Thoracic aorta (tissue), 2 donors: ENCODE measurements around the gene CCNB3. TPM values are rescaled to one million over a fixed set of nuclear protein-coding genes. Genes with fewer than 3 reads are reported as not detected.

Experiments used
- ATAC-seq: fragments of 150-250 bp; one replicate; pipeline ENCODE4 v1.8.0; 2017; ENCODE audit warnings: low read depth; ENCODE audit not compliant: insufficient number of reproducible peaks, low FRiP score
- DNase-seq: peaks from one replicate; pipeline ENCODE4 v3.0.0-alpha.2; 2020; ENCODE audit warnings: low spot score
- H3K27ac ChIP-seq, 2 donors: fragments of 200-600 bp; sonication (generic); 1 replicate in 1 of 2; 2 replicates in 1 of 2; pipeline ENCODE4 v1.5.1; 2016; ENCODE audit warnings: mild to moderate bottlenecking in 2 of 2, moderate library complexity in 2 of 2
- H3K27me3 ChIP-seq: fragments of 200-600 bp; sonication (generic); replicated peaks from 2 replicates; pipeline ENCODE4 v1.6.0; 2016; ENCODE audit warnings: mild to moderate bottlenecking; ENCODE audit not compliant: insufficient read depth
- H3K36me3 ChIP-seq: fragments of 200-600 bp; sonication (generic); one replicate; pipeline ENCODE4 v1.5.1; 2016
- H3K4me1 ChIP-seq, 2 donors: fragments of 200-600 bp; sonication (generic); 1 replicate in 1 of 2; 2 replicates in 1 of 2; pipeline versions ENCODE4 v1.5.1 to v1.6.0; 2016; ENCODE audit warnings: low read depth in 2 of 2, mild to moderate bottlenecking in 1 of 2; ENCODE audit not compliant: control insufficient read depth in 1 of 2
- H3K4me3 ChIP-seq: fragments of 200-600 bp; sonication (generic); 2 replicates; pipeline ENCODE4 v1.5.1; 2016; ENCODE audit warnings: mild to moderate bottlenecking
- H3K9me3 ChIP-seq: fragments of 200-600 bp; sonication (generic); 2 replicates; pipeline ENCODE4 v1.5.1; 2016
- CTCF ChIP-seq: fragments of 200-600 bp; sonication (generic); IDR thresholded peaks from one replicate; pipeline ENCODE4 v1.5.1; 2019; ENCODE audit warnings: antibody characterized with exemption
- total RNA-seq, 2 donors: library from RNA; depleted of rRNA; stranded (reverse); fragments of >200 nt; gene quantifications; one replicate each; pipeline versions ENCODE4 v1.1.0 to v1.2.3, GENCODE V29; 2016

CCNB3 gene
- total RNA-seq, 2 donors from 2014 or later, result 0.21 TPM; not detected in 1

DNA sequence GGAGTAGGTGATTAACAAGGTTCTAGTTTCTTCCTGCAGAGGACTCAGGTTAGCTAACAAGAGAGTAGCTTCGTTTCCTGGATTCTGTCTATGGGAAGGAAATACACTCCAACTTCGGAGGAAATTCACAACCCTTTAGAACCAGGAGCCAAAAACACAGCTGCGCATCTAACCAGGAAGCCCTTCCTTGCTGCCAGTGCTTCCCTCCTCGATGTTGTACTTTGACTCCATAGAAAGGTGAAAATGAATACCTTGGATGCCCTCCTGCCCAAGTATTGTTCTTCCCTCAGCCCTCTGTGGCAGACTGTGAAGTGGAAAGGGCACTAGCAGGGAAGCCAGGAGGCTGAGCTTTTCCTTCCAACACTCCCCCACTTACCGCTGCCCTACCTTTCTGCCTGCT is 38.8 kb upstream of the CCNB3 start:
- no peaks in the 10 kb centered on the region for H3K36me3 ChIP-seq
- H3K27me3 ChIP-seq, result no peaks in the 10 kb centered on the region
- no peaks in the 10 kb centered on the region for H3K9me3 ChIP-seq
- ATAC-seq (no peak), DNase-seq (no peak)
- H3K4me1 ChIP-seq, result no peaks in the 10 kb centered on the region
- H3K4me3 ChIP-seq, result no peak overlapping the region
- TF ChIP-seq CTCF, result no peak
- H3K27ac ChIP-seq, result no peak overlapping the region

- Histone ChIP-seq H3K4me1 (no peaks in the 10 kb centered on the region), H3K36me3 (no peaks in the 10 kb centered on the region), H3K27ac (no peak overlapping the region), H3K4me3 (no peak overlapping the region), H3K27me3 (no peaks in the 10 kb centered on the region), H3K9me3 (no peaks in the 10 kb centered on the region)
- DNase-seq, result no peak
- ATAC-seq, result no peak
- no peak for TF ChIP-seq CTCF
These were observed 37.2 kb upstream of the CCNB3 start for GRCh38 chrX:50167366-50167765.

DNA sequence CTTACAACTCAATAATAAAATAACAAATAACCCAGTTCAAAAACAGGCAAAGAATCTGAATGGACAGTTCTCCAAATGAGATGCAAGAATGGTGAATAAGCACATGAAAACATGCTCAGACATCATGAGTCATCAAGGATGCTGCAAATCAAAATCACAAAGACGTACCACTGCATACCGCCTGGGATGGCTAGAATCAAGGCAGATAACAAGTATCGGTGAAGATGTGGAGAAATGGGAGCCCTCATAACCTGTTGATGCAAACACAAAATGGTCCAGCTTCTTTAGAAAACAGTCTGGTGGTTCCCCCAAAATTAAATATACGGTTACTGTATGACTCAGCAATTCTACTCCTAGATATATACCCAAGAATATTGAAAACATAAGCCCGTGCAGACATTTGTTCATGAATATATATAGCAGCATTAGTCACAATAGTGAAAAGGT is 36.3 kb upstream of the CCNB3 start:
- no peaks in the 10 kb centered on the region for H3K36me3 ChIP-seq

GRCh38 chrX:50169717-50170116 is 34.8 kb upstream of the CCNB3 start:
- no peak overlapping the region for H3K4me3 ChIP-seq
- no peak for TF ChIP-seq CTCF
- DNase-seq (no peak), ATAC-seq (no peak)
- H3K36me3 ChIP-seq, result no peaks in the 10 kb centered on the region
- H3K4me1 ChIP-seq, result no peaks in the 10 kb centered on the region
- H3K9me3 ChIP-seq, result no peaks in the 10 kb centered on the region
- H3K27ac ChIP-seq, result no peak overlapping the region
- no peaks in the 10 kb centered on the region for H3K27me3 ChIP-seq

More for the DNA sequence above, 36.3 kb upstream of the CCNB3 start:
- Histone ChIP-seq H3K9me3 (no peaks in the 10 kb centered on the region), H3K27ac (no peak overlapping the region), H3K27me3 (no peaks in the 10 kb centered on the region), H3K4me3 (no peak overlapping the region), H3K4me1 (no peaks in the 10 kb centered on the region)
- no peak for ATAC-seq
- no peak for TF ChIP-seq CTCF
- DNase-seq, result no peak

DNA sequence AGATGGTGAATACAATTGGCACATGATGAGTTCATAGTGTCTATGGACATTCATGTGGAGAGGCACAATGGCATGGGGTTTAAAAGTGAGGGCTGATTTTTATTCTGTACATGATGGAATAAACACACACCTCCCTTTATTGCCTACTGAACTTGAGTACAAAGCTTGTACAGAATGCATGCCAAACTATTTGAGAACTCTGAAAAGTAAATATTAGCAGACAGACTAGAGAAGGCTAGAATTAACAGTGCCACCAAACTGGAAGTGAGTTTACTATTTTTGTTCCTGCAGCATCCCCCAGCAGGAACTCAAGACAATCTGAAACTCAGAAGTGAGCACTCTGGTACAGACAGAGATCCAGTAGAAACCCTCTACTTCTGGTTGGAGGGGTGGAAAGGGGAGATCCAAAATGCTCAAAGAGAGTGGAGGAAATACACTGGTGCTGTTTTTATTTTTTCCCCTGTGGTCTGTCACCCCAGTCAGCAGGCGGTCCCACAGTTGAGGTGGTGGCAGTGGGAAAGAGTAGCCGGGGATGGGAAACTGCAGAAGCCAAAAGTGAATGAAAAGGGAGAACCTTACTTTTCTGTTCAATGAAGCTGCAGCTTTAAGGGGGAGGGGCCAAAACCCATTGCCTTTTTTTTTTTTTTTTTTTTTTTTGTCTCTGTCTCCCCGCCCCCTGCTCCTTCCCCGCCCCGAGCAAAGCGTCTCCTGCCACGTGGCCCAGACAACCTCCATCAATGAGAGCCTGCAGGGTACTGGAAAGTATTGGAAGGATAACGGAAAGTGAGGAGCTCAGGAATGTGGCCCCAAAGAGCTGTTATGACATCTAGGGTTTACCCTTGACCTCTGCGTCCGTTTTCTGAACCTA is 24.3 kb upstream of the CCNB3 start:
- no peak for TF ChIP-seq CTCF
- H3K27ac ChIP-seq, result no peak overlapping the region
- H3K4me3 ChIP-seq, result no peak overlapping the region
- H3K4me1 ChIP-seq, result no peaks in the 10 kb centered on the region
- no peaks in the 10 kb centered on the region for H3K27me3 ChIP-seq
- ATAC-seq, result no peak
- H3K9me3 ChIP-seq, result no peaks in the 10 kb centered on the region
- no peak for DNase-seq
- H3K36me3 ChIP-seq, result no peaks in the 10 kb centered on the region
